Measurements from ENCODE around the gene PANX3. TPM values are rescaled to one million over a fixed set of nuclear protein-coding genes. Genes with fewer than 3 reads are reported as not detected.

The PANX3 gene
- total and polyA plus RNA-seq, 7 donors: not detected

- no peak overlapping the region for H3K27ac ChIP-seq
- TF ChIP-seq POLR2AphosphoS5 (IDR thresholded peaks at IDR 0.05): no peak
- TF ChIP-seq CTCF (IDR thresholded peaks at IDR 0.05): no peak
- TF ChIP-seq POLR2A (IDR thresholded peaks at IDR 0.05): no peak
- TF ChIP-seq EP300 (IDR thresholded peaks at IDR 0.05): no peak
- WGBS, 2 donors: 95 to 96% methylated on average over 2 of the region's 2 CpGs
- no peaks in the 10 kb centered on the region for H3K27me3 ChIP-seq
- intact Hi-C loops (cut with DNase I): no loop called here
- H3K4me3 ChIP-seq: no peak overlapping the region
- no peaks in the 10 kb centered on the region for H3K4me1 ChIP-seq
- DNase-seq: no peak
- peaks cover 0 to 23% (median 0%) of the 10 kb centered on the region in 4 donors for H3K36me3 ChIP-seq
- no peaks in the 10 kb centered on the region for H3K9me3 ChIP-seq
These were observed 52.6 kb downstream of the PANX3 start for GRCh38 chr11:124663861-124664260.

GRCh38 chr11:124667601-124668000 lies 56.4 kb downstream of the PANX3 start:
- 97 to 99% methylated on average over 3 of the region's 3 CpGs for WGBS, 2 donors

DNA sequence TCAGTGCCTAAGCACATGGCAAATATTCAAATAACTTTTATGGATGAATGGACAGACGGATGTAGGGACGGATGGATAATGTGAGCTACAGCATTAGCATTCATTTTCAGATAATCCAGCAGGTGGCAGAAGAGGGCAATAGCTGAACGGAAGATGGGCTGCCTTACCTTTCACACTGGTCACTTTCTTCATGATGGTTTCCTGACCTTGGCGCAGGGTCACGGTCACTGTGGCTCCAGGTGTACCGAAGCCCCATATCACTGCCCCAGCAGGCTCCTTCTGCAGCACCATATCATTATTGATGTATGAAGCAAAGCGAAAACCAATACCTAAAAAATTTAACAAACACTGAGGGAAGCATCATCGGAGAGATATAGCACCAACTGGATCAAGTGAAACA lies 58.0 kb downstream of the PANX3 start:
- no peaks in the 10 kb centered on the region for H3K27me3 ChIP-seq
- TF ChIP-seq POLR2AphosphoS5 (IDR thresholded peaks at IDR 0.05) (no peak), POLR2A (IDR thresholded peaks at IDR 0.05) (no peak), EP300 (IDR thresholded peaks at IDR 0.05) (no peak), CTCF (IDR thresholded peaks at IDR 0.05) (peak; percentile 67 to 81 (median 70))
- H3K4me3 ChIP-seq: no peak overlapping the region
- H3K4me1 ChIP-seq: peaks cover 0 to 13% (median 8%) of the 10 kb centered on the region in 4 donors
- no peak overlapping the region for H3K27ac ChIP-seq
- DNase-seq: no peak
- intact Hi-C loops (cut with DNase I): loop anchor here (1.0 to 2.0 kb wide), 3 partner anchors 94 to 286 kb away; partner anchors contain the start of genes CCDC15 and ESAM
- no peaks in the 10 kb centered on the region for H3K9me3 ChIP-seq
- peaks cover 0 to 14% (median 0%) of the 10 kb centered on the region in 4 donors for H3K36me3 ChIP-seq
- 26 to 28% methylated on average over 8 of the region's 8 CpGs for WGBS, 2 donors

More at GRCh38 chr11:124667601-124668000, 56.4 kb downstream of the PANX3 start:
- no peak for DNase-seq
- Histone ChIP-seq H3K4me3 (no peak overlapping the region), H3K27me3 (no peaks in the 10 kb centered on the region), H3K27ac (no peak overlapping the region), H3K9me3 (no peaks in the 10 kb centered on the region), H3K4me1 (peaks cover 0 to under 1% (median under 1%) of the 10 kb centered on the region in 4 donors), H3K36me3 (peaks cover 0 to 14% (median 0%) of the 10 kb centered on the region in 4 donors)
- intact Hi-C loops (cut with DNase I): no loop called here
- TF ChIP-seq CTCF (IDR thresholded peaks at IDR 0.05): no peak
- TF ChIP-seq POLR2AphosphoS5 (IDR thresholded peaks at IDR 0.05): no peak
- no peak for TF ChIP-seq EP300 (IDR thresholded peaks at IDR 0.05)
- no peak for TF ChIP-seq POLR2A (IDR thresholded peaks at IDR 0.05)

Small RNAs within 50 kb of the gene (small RNA-seq; reads per million reads assigned to genes)
- gene RNA5SP352: 0 reads per million in 3 donors

Other genes with a start within 250 kb of the PANX3 start
- gene OR8B2, start 226.9 kb upstream of the PANX3 start, total RNA-seq: not detected
- gene OR8B2, start 226.9 kb upstream of the PANX3 start, polyA plus RNA-seq: not detected
- gene OR8B3, start 212.4 kb upstream of the PANX3 start, total RNA-seq: not detected
- gene OR8B3, start 212.4 kb upstream of the PANX3 start, polyA plus RNA-seq: not detected
- not detected for gene OR8B4, start 186.6 kb upstream of the PANX3 start, total RNA-seq
- gene OR8B4, start 186.6 kb upstream of the PANX3 start, polyA plus RNA-seq: not detected
- not detected for gene OR8B8, start 165.7 kb upstream of the PANX3 start, total RNA-seq
- gene OR8B8, start 165.7 kb upstream of the PANX3 start, polyA plus RNA-seq: not detected
- gene OR8B12, start 67.8 kb upstream of the PANX3 start, total RNA-seq: not detected
- gene OR8B12, start 67.8 kb upstream of the PANX3 start, polyA plus RNA-seq: not detected
- not detected for gene OR8A1, start 41.4 kb upstream of the PANX3 start, total RNA-seq
- gene OR8A1, start 41.4 kb upstream of the PANX3 start, polyA plus RNA-seq: not detected
- gene TBRG1, start 11.4 kb downstream of the PANX3 start, total RNA-seq: 10 to 100 TPM; 26.0 to 41.0 (median 30.3) TPM
- gene TBRG1, start 11.4 kb downstream of the PANX3 start, polyA plus RNA-seq: 10 to 100 TPM; 14.4 to 24.4 (median 22.7) TPM
- 1 to 10 TPM; 2.5 to 7.2 (median 4.3) TPM for gene SIAE, start 62.3 kb downstream of the PANX3 start, total RNA-seq
- gene SIAE, start 62.3 kb downstream of the PANX3 start, polyA plus RNA-seq: 10 to 100 TPM; 13.2 to 62.2 (median 24.7) TPM
- 1 to 10 TPM; 2.3 to 7.1 (median 5.2) TPM for gene SPA17, start 62.5 kb downstream of the PANX3 start, total RNA-seq
- gene SPA17, start 62.5 kb downstream of the PANX3 start, polyA plus RNA-seq: 10 to 100 TPM; 12.6 to 23.8 (median 15.6) TPM
- 1 to 10 TPM in 2 of 4 donors, under 1 TPM in 1, not detected in 1; 0.95 to 1.3 (median 1.1) TPM for gene NRGN, start 128.5 kb downstream of the PANX3 start, total RNA-seq
- gene NRGN, start 128.5 kb downstream of the PANX3 start, polyA plus RNA-seq: 1 to 10 TPM in 2 of 3 donors, not detected in 1; 1.8 to 7.4 TPM
- gene VSIG2, start 140.8 kb downstream of the PANX3 start, total RNA-seq: 1 to 10 TPM in 1 of 4 donors, under 1 TPM in 2, not detected in 1; 0.36 to 3.0 (median 0.49) TPM
- gene VSIG2, start 140.8 kb downstream of the PANX3 start, polyA plus RNA-seq: 10 to 100 TPM; 54.6 to 79.3 (median 66.9) TPM
- 1 to 10 TPM; 4.6 to 9.7 (median 7.6) TPM for gene ESAM, start 150.9 kb downstream of the PANX3 start, total RNA-seq
- gene ESAM, start 150.9 kb downstream of the PANX3 start, polyA plus RNA-seq: 10 to 100 TPM in 1 of 3 donors, 1 to 10 TPM in 2; 2.3 to 14.9 (median 3.6) TPM
- 10 to 100 TPM in 3 of 4 donors, 1 to 10 TPM in 1; 8.6 to 23.8 (median 16.0) TPM for gene MSANTD2, start 189.0 kb downstream of the PANX3 start, total RNA-seq
- 1 to 10 TPM; 1.6 to 5.2 (median 1.8) TPM for gene MSANTD2, start 189.0 kb downstream of the PANX3 start, polyA plus RNA-seq

All from sigmoid colon (tissue), 7 donors.